Upper lobe of left lung (tissue), 6 donors: ENCODE measurements around the gene TBC1D32. TPM values are rescaled to one million over a fixed set of nuclear protein-coding genes. Genes with fewer than 3 reads are reported as not detected.

Experiments used
- ATAC-seq, 2 donors: fragments of 200-7000 bp; cut with Tn5 transposase; one replicate each; pipeline ENCODE4 v1.9.1; 2022; ENCODE audit warnings: mild to moderate bottlenecking in 2 of 2, moderate library complexity in 2 of 2; ENCODE audit not compliant: low FRiP score in 2 of 2
- DNase-seq, 2 donors: peaks; one replicate each; pipeline ENCODE4 v3.0.0-alpha.2; 2019 to 2020
- H3K27ac ChIP-seq, 4 donors: fragments of 200-600 bp; sonication (generic); one replicate each; pipeline ENCODE4 v1.5.1; 2016 to 2019
- H3K27me3 ChIP-seq, 4 donors: fragments of 200-600 bp; sonication (generic); one replicate each; pipeline ENCODE4 v1.5.1; 2017 to 2019
- H3K36me3 ChIP-seq, 4 donors: fragments of 200-600 bp; sonication (generic); one replicate each; pipeline ENCODE4 v1.5.1; 2016 to 2019
- H3K4me1 ChIP-seq, 4 donors: fragments of 200-600 bp; sonication (generic); one replicate each; pipeline ENCODE4 v1.5.1; 2018 to 2019
- H3K4me3 ChIP-seq, 4 donors: fragments of 200-600 bp; sonication (generic); one replicate each; pipeline ENCODE4 v1.5.1; 2017 to 2019; ENCODE audit warnings: mild to moderate bottlenecking in 2 of 4, moderate library complexity in 1 of 4
- H3K9me3 ChIP-seq, 4 donors: fragments of 200-600 bp; sonication (generic); one replicate each; pipeline ENCODE4 v1.5.1; 2018 to 2019
- EP300 ChIP-seq, 4 donors: sonication (generic); formaldehyde crosslinking; IDR thresholded peaks; one replicate each; pipeline ENCODE4 v1.5.1; 2017; ENCODE audit warnings: antibody characterized with exemption in 4 of 4, control low read depth in 2 of 4
- POLR2A ChIP-seq, 4 donors: fragments of 450-650 bp; IDR thresholded peaks; one replicate each; pipeline ENCODE4 v1.5.1; 2016 to 2017; ENCODE audit warnings: antibody characterized with exemption in 4 of 4, mild to moderate bottlenecking in 2 of 4
- POLR2AphosphoS5 ChIP-seq, 2 donors: sonication (generic); formaldehyde crosslinking; IDR thresholded peaks; one replicate each; pipeline ENCODE4 v1.5.1; 2017; ENCODE audit warnings: antibody characterized with exemption in 2 of 2
- WGBS, 2 donors: methylation state at CpG; one replicate each; pipeline ENCODE4 v1.1.5; 2017 to 2018; 5-methylcytosine and 5-hydroxymethylcytosine counted together
- total RNA-seq, 6 donors: library from RNA; depleted of rRNA in 4 of 6; stranded (reverse); fragments of >200 nt in 4 of 6; gene quantifications; one replicate each; pipeline versions ENCODE4 v1.1.0 to v1.2.1, GENCODE V29; 2016 to 2021
- TF ChIP-seq, protein P1 (sequence below), 6 experiments: fragments of 450-650 bp in 4 of 6; fragments of 200-600 bp in 2 of 6; sonication (generic) in 2 of 6; IDR thresholded peaks; one replicate each; pipeline ENCODE4 v1.5.1; 2016 to 2019; ENCODE audit warnings: antibody characterized with exemption in 6 of 6
- donor health status: DM: no; HTN: no; CAD: no; lungs with moderate emphysema.
- donor health status: DM: no; HTN: yes; CAD: no; lungs with severe emphysema.

The TBC1D32 gene
- total RNA-seq, 6 donors from 2014 or later, result 1.2 to 13.5 (median 5.3) TPM

DNA sequence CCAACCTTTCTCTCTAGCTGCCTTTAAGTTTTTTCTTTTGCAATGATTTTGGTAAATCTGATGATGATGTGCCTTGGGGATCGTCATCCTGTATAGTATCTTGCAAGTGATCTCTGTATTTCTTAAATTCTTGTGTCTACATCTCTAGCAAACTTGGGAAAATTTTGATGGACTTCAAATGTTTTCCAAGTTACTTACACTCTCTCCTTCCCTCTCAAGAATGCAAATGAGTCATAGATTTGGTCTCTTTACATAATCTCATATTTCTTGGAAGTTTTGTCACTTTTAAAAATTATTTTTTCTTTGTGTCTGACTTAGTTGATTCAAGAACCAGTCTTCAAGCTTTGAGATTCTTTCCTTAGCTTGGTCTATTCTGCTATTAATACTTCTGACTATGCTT is 176.4 kb downstream of the TBC1D32 start:
- no peak for TF ChIP-seq POLR2AphosphoS5 (IDR thresholded peaks at IDR 0.05)
- ATAC-seq, result no peak

DNA sequence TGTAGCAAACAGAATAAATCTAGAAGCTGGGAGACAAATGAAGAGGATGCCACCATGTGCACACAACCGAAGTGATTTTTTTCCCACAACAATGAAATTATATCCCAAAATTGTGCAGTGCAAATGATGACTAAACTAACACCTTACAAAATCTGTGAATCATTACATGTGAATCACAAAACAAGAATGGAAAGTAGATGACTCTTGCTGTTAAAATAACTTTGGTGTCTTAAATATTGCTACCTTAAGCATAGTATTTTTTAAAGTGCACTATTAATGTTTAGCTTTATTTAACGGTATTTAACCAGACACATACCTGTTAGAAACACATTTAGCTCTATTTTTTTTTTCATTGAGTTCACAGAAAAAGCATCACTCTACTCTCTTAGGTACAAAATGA is 190.8 kb downstream of the TBC1D32 start:
- peaks cover 0 to 8% (median 0%) of the 10 kb centered on the region in 4 donors for H3K9me3 ChIP-seq
- H3K27ac ChIP-seq, result no peak overlapping the region
- TF ChIP-seq, protein P1, sequence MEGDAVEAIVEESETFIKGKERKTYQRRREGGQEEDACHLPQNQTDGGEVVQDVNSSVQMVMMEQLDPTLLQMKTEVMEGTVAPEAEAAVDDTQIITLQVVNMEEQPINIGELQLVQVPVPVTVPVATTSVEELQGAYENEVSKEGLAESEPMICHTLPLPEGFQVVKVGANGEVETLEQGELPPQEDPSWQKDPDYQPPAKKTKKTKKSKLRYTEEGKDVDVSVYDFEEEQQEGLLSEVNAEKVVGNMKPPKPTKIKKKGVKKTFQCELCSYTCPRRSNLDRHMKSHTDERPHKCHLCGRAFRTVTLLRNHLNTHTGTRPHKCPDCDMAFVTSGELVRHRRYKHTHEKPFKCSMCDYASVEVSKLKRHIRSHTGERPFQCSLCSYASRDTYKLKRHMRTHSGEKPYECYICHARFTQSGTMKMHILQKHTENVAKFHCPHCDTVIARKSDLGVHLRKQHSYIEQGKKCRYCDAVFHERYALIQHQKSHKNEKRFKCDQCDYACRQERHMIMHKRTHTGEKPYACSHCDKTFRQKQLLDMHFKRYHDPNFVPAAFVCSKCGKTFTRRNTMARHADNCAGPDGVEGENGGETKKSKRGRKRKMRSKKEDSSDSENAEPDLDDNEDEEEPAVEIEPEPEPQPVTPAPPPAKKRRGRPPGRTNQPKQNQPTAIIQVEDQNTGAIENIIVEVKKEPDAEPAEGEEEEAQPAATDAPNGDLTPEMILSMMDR (IDR thresholded peaks at IDR 0.05), result no peak
- TF ChIP-seq POLR2AphosphoS5 (IDR thresholded peaks at IDR 0.05), result no peak
- TF ChIP-seq EP300 (IDR thresholded peaks at IDR 0.05), result no peak
- no peak for TF ChIP-seq POLR2A (IDR thresholded peaks at IDR 0.05)
- no peaks in the 10 kb centered on the region for H3K4me1 ChIP-seq
- no peak for ATAC-seq
- WGBS, 2 donors, result 95% methylated on average over 2 of the region's 2 CpGs
- DNase-seq, result no peak
- no peaks in the 10 kb centered on the region for H3K36me3 ChIP-seq
- no peak overlapping the region for H3K4me3 ChIP-seq
- no peaks in the 10 kb centered on the region for H3K27me3 ChIP-seq

More for the DNA sequence above, 176.4 kb downstream of the TBC1D32 start:
- H3K27me3 ChIP-seq, result no peaks in the 10 kb centered on the region
- H3K36me3 ChIP-seq, result peaks cover 0 to 3% (median 0%) of the 10 kb centered on the region in 4 donors
- peaks cover 0 to 6% (median 3%) of the 10 kb centered on the region in 4 donors for H3K9me3 ChIP-seq
- no peaks in the 10 kb centered on the region for H3K4me1 ChIP-seq
- H3K4me3 ChIP-seq, result no peak overlapping the region
- no peak for DNase-seq
- WGBS, 2 donors, result 94 to 97% methylated on average over 1 of the region's 1 CpG
- no peak overlapping the region for H3K27ac ChIP-seq

DNA sequence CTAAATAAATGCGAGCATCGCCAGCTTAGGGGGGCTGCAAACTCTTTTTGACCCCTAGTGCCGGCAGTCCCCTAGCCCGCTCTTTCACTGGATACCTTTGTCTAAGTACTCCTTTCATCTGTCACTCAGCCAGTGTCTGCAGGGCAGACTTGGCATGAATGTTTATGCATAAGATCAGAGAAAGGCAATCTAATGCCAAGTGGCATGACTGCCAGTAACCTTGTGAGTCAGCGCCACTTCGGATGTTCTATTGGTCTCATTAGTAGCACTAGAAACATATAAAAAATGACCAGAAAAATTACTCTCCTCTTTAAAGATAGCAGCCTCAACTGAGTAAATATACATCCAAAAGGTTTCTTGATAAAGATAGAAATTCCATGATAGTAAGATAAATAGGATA is 192.2 kb downstream of the TBC1D32 start:
- DNase-seq, result no peak
- Histone ChIP-seq H3K27ac (no peak overlapping the region), H3K4me1 (no peaks in the 10 kb centered on the region), H3K27me3 (no peaks in the 10 kb centered on the region), H3K9me3 (peaks cover 0 to 4% (median 0%) of the 10 kb centered on the region in 4 donors), H3K4me3 (no peak overlapping the region), H3K36me3 (no peaks in the 10 kb centered on the region)
- TF ChIP-seq POLR2AphosphoS5 (IDR thresholded peaks at IDR 0.05) (no peak), POLR2A (IDR thresholded peaks at IDR 0.05) (no peak), EP300 (IDR thresholded peaks at IDR 0.05) (no peak)
- TF ChIP-seq, protein P1 (IDR thresholded peaks at IDR 0.05), result no peak
- ATAC-seq, result no peak
- WGBS, 2 donors, result 95 to 99% methylated on average over 6 of the region's 6 CpGs

DNA sequence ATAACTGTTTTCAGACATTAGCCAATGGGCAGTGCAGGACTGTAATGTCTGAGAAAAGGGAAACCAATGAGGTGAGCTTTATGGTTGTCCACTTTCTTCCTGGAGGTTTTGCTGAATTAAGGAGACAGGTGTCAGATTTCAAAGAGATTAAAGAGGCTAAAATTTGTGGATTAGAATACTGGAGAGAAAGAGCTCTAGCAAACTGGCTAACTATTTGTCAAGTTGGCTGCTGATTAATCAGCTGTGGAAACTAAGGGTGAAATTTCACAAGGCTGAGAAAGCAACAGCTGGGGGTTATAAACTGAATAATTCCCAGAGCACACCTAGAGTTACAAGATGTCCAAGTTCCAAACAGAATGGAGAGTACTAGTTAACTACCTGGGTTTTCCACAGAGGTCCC is 198.9 kb downstream of the TBC1D32 start:
- no peak for ATAC-seq
- no peak overlapping the region for H3K4me3 ChIP-seq
- no peaks in the 10 kb centered on the region for H3K27me3 ChIP-seq
- no peaks in the 10 kb centered on the region for H3K9me3 ChIP-seq
- H3K36me3 ChIP-seq, result no peaks in the 10 kb centered on the region
- TF ChIP-seq POLR2AphosphoS5 (IDR thresholded peaks at IDR 0.05), result no peak
- TF ChIP-seq, protein P1 (IDR thresholded peaks at IDR 0.05), result no peak
- TF ChIP-seq EP300 (IDR thresholded peaks at IDR 0.05), result no peak
- TF ChIP-seq POLR2A (IDR thresholded peaks at IDR 0.05), result no peak
- H3K27ac ChIP-seq, result no peak overlapping the region
- H3K4me1 ChIP-seq, result no peaks in the 10 kb centered on the region
- DNase-seq, result no peak

DNA sequence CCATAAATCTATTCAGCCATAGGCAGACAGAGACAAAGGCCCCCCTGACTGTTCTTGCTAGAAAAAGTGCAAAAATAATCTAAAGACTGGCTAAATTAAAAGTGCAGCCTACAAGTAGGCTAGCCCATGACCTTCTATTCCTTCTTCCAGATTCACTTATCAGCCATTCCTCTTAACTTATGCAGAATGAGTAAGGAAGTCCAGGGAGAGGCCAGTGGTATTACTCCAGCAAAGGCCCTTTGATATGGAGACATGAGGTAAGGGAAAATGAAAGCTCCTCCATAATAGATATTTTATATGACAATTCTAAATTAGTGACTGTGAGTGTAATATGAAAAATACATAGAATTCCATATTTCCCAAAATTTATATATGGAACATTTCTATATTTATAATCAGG is 199.4 kb downstream of the TBC1D32 start:
- Histone ChIP-seq H3K9me3 (no peaks in the 10 kb centered on the region), H3K36me3 (no peaks in the 10 kb centered on the region), H3K27me3 (no peaks in the 10 kb centered on the region), H3K27ac (no peak overlapping the region), H3K4me3 (no peak overlapping the region), H3K4me1 (no peaks in the 10 kb centered on the region)
- TF ChIP-seq EP300 (IDR thresholded peaks at IDR 0.05) (no peak), POLR2A (IDR thresholded peaks at IDR 0.05) (no peak)
- TF ChIP-seq, protein P1 (IDR thresholded peaks at IDR 0.05), result no peak
- ATAC-seq, result no peak
- DNase-seq, result no peak
